Calu3 (cell line): Measurements from ENCODE around the gene ASPA. TPM values are rescaled to one million over a fixed set of nuclear protein-coding genes. Genes with fewer than 3 reads are reported as not detected.

Source experiments
- BruUV-seq: library from RNA; stranded (reverse); fragments of 400-500 nt; replicated peaks from 2 replicates; lab custom pipeline; 2021; lab: Mats Ljungman, UMichigan
- CTCF ChIA-PET: fragments of 300-600 bp; sonication (Branson Sonifier 250); formaldehyde crosslinking; loops from one replicate; lab custom pipeline; 2022; ENCODE audit warnings: antibody characterized with exemption; lab: Charles Lee
- DNase-seq: peaks from one replicate; pipeline ENCODE4 v3.0.0; 2022
- H3K27ac Mint-ChIP-seq: one replicate; pipeline ENCODE4 v1.8.0; 2022; ENCODE audit warnings: mixed read lengths; ENCODE audit not compliant: unreplicated experiment
- H3K27me3 Mint-ChIP-seq: one replicate; pipeline ENCODE4 v1.8.0; 2022; ENCODE audit warnings: mixed read lengths; ENCODE audit not compliant: unreplicated experiment
- H3K36me3 Mint-ChIP-seq: one replicate; pipeline ENCODE4 v1.8.0; 2022; ENCODE audit warnings: mild to moderate bottlenecking, moderate library complexity, mixed read lengths; ENCODE audit not compliant: insufficient read depth, unreplicated experiment
- H3K4me1 Mint-ChIP-seq: one replicate; pipeline ENCODE4 v1.8.0; 2022; ENCODE audit warnings: mild to moderate bottlenecking, low read depth, mixed read lengths; ENCODE audit not compliant: unreplicated experiment
- H3K4me3 Mint-ChIP-seq: one replicate; pipeline ENCODE4 v1.8.0; 2022; ENCODE audit warnings: mild to moderate bottlenecking, low read depth, moderate library complexity, mixed read lengths; ENCODE audit not compliant: unreplicated experiment
- H3K9me3 Mint-ChIP-seq: one replicate; pipeline ENCODE4 v1.8.0; 2022; ENCODE audit warnings: low read depth, mixed read lengths; ENCODE audit not compliant: unreplicated experiment
- intact Hi-C: fragments of 100-400 bp; cut with micrococcal nuclease; formaldehyde crosslinking; loops from one replicate; pipeline ENCODE4 v1.10.0; 2022; ENCODE audit not compliant: unreplicated experiment
- total RNA-seq: library from RNA; stranded (reverse); gene quantifications from 2 replicates; pipeline ENCODE4 v1.2.3, GENCODE V29; 2022
- TF ChIP-seq, protein P1 (sequence below): fragments of 200-600 bp; IDR thresholded peaks from one replicate; pipeline ENCODE4 v1.8.0; 2022; ENCODE audit warnings: antibody characterized with exemption; ENCODE audit not compliant: unreplicated experiment

The ASPA gene
- total RNA-seq, 1 experiment from 2014 or later, result not detected

GRCh38 chr17:3529817-3530741, 54.3 kb downstream of the ASPA start:
- BruUV-seq, result no TSS peak
- Mint-ChIP-seq H3K9me3 (no peaks in the 10 kb centered on the region), H3K4me1 (no peaks in the 10 kb centered on the region), H3K36me3 (no peaks in the 10 kb centered on the region), H3K27ac (no peak overlapping the region), H3K27me3 (no peaks in the 10 kb centered on the region), H3K4me3 (no peak overlapping the region)
- CTCF ChIA-PET, result interaction anchor here (0.5 to 0.6 kb wide), 2 partner anchors 232 to 1695 kb away, joined by 4 to 6 read pairs; no protein-coding TSS in a partner anchor
- intact Hi-C loops, result no loop called here
- peak; percentile 16 for DNase-seq
- TF ChIP-seq, protein P1, sequence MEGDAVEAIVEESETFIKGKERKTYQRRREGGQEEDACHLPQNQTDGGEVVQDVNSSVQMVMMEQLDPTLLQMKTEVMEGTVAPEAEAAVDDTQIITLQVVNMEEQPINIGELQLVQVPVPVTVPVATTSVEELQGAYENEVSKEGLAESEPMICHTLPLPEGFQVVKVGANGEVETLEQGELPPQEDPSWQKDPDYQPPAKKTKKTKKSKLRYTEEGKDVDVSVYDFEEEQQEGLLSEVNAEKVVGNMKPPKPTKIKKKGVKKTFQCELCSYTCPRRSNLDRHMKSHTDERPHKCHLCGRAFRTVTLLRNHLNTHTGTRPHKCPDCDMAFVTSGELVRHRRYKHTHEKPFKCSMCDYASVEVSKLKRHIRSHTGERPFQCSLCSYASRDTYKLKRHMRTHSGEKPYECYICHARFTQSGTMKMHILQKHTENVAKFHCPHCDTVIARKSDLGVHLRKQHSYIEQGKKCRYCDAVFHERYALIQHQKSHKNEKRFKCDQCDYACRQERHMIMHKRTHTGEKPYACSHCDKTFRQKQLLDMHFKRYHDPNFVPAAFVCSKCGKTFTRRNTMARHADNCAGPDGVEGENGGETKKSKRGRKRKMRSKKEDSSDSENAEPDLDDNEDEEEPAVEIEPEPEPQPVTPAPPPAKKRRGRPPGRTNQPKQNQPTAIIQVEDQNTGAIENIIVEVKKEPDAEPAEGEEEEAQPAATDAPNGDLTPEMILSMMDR, result no peak

DNA sequence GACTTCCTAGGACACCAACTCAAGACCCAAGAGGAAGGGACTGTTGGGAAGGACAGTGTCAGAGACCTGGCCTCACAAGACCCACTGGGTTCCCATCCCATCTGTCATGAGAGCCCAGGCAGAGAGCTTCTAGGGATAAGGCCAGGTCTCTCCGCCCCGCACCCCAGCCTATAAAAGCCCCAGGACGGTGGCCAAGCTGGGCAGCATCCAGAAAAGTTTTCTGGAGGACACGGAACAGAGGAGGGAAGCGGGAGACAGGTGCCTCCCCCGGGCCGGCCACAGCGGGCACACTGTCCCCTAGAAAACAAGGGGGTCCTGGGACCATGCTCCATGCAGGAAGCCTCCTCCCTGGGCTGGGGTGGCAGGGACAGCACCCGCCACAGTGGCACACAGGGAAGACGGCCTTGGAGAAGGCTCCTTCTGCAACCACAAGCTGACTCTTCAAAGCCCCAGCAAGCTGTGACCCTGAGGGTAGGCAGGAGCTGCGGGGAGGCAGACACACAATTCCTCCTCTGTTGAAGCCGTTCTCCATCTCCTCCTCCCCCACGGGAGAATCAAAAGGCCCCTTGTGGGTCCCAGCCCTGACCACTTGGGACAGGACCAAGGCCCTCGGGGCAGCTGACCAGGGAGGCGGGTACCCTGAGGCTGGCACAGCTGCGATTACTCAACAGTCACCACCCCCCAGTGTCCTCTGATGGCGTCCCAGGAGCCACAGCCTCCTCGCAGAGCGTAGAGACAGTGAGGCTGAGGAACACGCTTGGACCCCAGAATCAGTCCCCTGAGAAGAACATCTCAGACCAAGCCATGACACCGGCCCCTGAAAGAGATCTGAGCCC, 55.7 kb downstream of the ASPA start:
- TF ChIP-seq, protein P1, result no peak
- Mint-ChIP-seq H3K27ac (no peak overlapping the region), H3K4me1 (no peaks in the 10 kb centered on the region), H3K4me3 (no peak overlapping the region), H3K9me3 (no peaks in the 10 kb centered on the region), H3K36me3 (no peaks in the 10 kb centered on the region), H3K27me3 (no peaks in the 10 kb centered on the region)
- DNase-seq, result no peak
- CTCF ChIA-PET, result no interaction called here
- BruUV-seq, result no TSS peak
- intact Hi-C loops, result no loop called here

DNA sequence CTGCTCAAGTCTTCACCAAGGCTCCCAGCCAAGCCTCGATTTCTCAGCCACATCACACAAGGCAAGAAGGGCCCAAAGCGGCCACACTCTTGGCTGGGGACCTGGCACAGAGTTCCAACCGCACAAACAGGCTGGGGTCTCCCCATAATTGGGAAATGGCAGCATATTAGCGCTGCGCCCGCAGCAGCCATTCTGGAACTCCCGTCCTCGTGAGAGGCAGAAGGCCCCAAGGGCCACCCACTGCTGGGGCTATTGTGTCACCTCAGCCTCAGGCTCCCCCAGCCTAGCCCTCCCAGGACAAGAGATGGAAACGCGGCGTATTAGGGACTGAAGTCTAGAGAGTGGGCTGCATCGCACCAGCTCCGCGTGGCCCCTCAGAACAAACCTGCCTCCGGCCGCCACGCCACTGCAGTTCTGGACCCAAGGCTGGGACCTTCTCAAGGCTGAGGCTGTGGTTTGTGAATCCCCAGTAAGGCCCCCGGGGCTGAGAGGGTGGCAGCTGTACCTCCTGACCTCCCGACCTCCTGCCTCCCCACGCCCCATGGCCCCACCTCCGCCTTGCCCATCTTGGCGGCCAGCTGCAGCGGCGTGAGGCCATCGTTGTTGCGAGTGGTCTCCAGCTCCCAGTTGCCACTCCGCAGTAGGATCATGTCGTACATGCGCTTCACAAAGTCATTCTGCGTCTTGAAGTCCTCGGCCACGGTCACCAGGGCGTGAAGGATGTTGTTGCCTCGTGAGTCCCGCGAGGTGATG, 56.5 kb downstream of the ASPA start:
- intact Hi-C loops, result no loop called here
- no peak for DNase-seq
- BruUV-seq, result no TSS peak
- Mint-ChIP-seq H3K27me3 (no peaks in the 10 kb centered on the region), H3K27ac (no peak overlapping the region), H3K4me1 (no peaks in the 10 kb centered on the region), H3K4me3 (no peak overlapping the region), H3K36me3 (no peaks in the 10 kb centered on the region), H3K9me3 (no peaks in the 10 kb centered on the region)
- CTCF ChIA-PET, result no interaction called here
- TF ChIP-seq, protein P1, result no peak

DNA sequence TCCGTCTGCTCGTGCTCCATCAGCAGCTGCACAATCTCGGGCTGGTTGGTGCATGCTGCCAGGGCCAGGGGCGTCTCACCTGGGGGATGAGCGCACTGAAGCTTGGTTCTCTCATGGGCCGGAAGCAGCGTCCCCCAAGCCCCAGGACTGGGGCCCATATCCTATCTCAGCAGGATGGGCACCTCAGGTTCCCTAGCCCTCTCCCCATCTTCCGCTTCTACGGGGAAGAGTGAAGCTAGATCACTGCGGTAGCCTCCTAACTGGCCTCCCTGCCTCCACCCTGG, 57.0 kb downstream of the ASPA start:
- Mint-ChIP-seq H3K27ac (no peak overlapping the region), H3K4me3 (no peak overlapping the region), H3K27me3 (no peaks in the 10 kb centered on the region), H3K4me1 (no peaks in the 10 kb centered on the region), H3K36me3 (no peaks in the 10 kb centered on the region), H3K9me3 (no peaks in the 10 kb centered on the region)
- no peak for DNase-seq
- BruUV-seq, result no TSS peak
- TF ChIP-seq, protein P1, result no peak
- CTCF ChIA-PET, result no interaction called here
- intact Hi-C loops, result no loop called here
